HepG2 (cell line): ENCODE data around the gene IGF2. TPM values are rescaled to one million over a fixed set of nuclear protein-coding genes. Genes with fewer than 3 reads are reported as not detected.

Experiments
- CCAR2 ChIP-seq: fragments of 200-400 bp; formaldehyde crosslinking; optimal IDR thresholded peaks from 2 replicates; pipeline ENCODE3; 2018; ENCODE audit warnings: low read depth, mild to moderate bottlenecking, low read length, moderate library complexity
- FOXJ3 ChIP-seq: sonication (generic); formaldehyde crosslinking; IDR thresholded peaks from 2 replicates; pipeline ENCODE4 v1.4.0; 2020; ENCODE audit warnings: missing genetic modification reagents, mild to moderate bottlenecking, borderline replicate concordance
- NR1H2 ChIP-seq: sonication (generic); formaldehyde crosslinking; IDR thresholded peaks from 2 replicates; pipeline ENCODE4 v1.8.1; 2022; ENCODE audit warnings: low read depth, missing genetic modification reagents, borderline replicate concordance
- SATB2 ChIP-seq: sonication (generic); formaldehyde crosslinking; IDR thresholded peaks from 2 replicates; pipeline ENCODE4 v1.5.0; 2020; ENCODE audit warnings: missing genetic modification reagents
- SP4 ChIP-seq: sonication (generic); formaldehyde crosslinking; IDR thresholded peaks from 2 replicates; pipeline ENCODE4 v1.8.1; 2023; ENCODE audit warnings: mild to moderate bottlenecking, missing genetic modification reagents
- SPEN ChIP-seq: sonication (generic); formaldehyde crosslinking; IDR thresholded peaks from 2 replicates; pipeline ENCODE4 v1.5.1; 2020; ENCODE audit warnings: low read depth, mild to moderate bottlenecking, missing genetic modification reagents
- TFDP1 ChIP-seq: IDR thresholded peaks from 2 replicates; pipeline ENCODE4 v1.6.1; 2016; ENCODE audit warnings: missing compliant biosample characterization, missing genetic modification reagents, borderline replicate concordance
- ZNF136 ChIP-seq: sonication (generic); formaldehyde crosslinking; IDR thresholded peaks from 2 replicates; pipeline ENCODE4 v1.8.1; 2022; ENCODE audit warnings: low read depth, mild to moderate bottlenecking, moderate library complexity, missing genetic modification reagents
- ZNF180 ChIP-seq: sonication (generic); formaldehyde crosslinking; IDR thresholded peaks from 2 replicates; pipeline ENCODE4 v1.4.0; 2020; ENCODE audit warnings: low read depth, missing genetic modification reagents, borderline replicate concordance
- ZNF207 ChIP-seq: fragments of 450-650 bp; IDR thresholded peaks from 2 replicates; pipeline ENCODE4 v1.6.1; 2016; ENCODE audit warnings: antibody characterized with exemption, borderline replicate concordance
- ZNF317 ChIP-seq: sonication (generic); formaldehyde crosslinking; IDR thresholded peaks from 2 replicates; pipeline ENCODE4 v1.5.0; 2020; ENCODE audit warnings: mild to moderate bottlenecking, missing genetic modification reagents
- ZNF546 ChIP-seq: sonication (generic); formaldehyde crosslinking; conservative IDR thresholded peaks from 2 replicates; pipeline ENCODE4 v1.8.1; 2023; ENCODE audit warnings: mild to moderate bottlenecking, missing genetic modification reagents
- ZNF547 ChIP-seq: sonication (generic); formaldehyde crosslinking; IDR thresholded peaks from 2 replicates; pipeline ENCODE4 v1.5.1; 2020; ENCODE audit warnings: mild to moderate bottlenecking, missing genetic modification reagents
- ZNF629 ChIP-seq: sonication (generic); formaldehyde crosslinking; conservative IDR thresholded peaks from 2 replicates; pipeline ENCODE4 v1.5.0; 2020; ENCODE audit warnings: missing genetic modification reagents
- ZNF660 ChIP-seq: sonication (generic); formaldehyde crosslinking; IDR thresholded peaks from 2 replicates; pipeline ENCODE4 v1.5.1; 2020; ENCODE audit warnings: mild to moderate bottlenecking, low read depth, missing genetic modification reagents, borderline replicate concordance
- ZNF709 ChIP-seq: sonication (generic); formaldehyde crosslinking; IDR thresholded peaks from 2 replicates; pipeline ENCODE4 v1.5.0; 2020; ENCODE audit warnings: mild to moderate bottlenecking, missing genetic modification reagents
- ZNF766 ChIP-seq: sonication (generic); formaldehyde crosslinking; IDR thresholded peaks from 2 replicates; pipeline ENCODE4 v1.5.0; 2020; ENCODE audit warnings: missing genetic modification reagents, borderline replicate concordance
- ZNF878 ChIP-seq: sonication (generic); formaldehyde crosslinking; IDR thresholded peaks from 2 replicates; pipeline ENCODE4 v1.8.1; 2023; ENCODE audit warnings: mild to moderate bottlenecking, missing genetic modification reagents, moderate library complexity
- ZXDC ChIP-seq: sonication (generic); formaldehyde crosslinking; IDR thresholded peaks from 2 replicates; pipeline ENCODE4 v1.5.0; 2020; ENCODE audit warnings: mild to moderate bottlenecking, missing genetic modification reagents
- polyA plus RNA-seq, 8 experiments: library from polyadenylated mRNA; depleted of rRNA in 3 of 8; stranded (reverse) in 7 of 8; unstranded in 1 of 8; fragments of >200 nt; fragmentation: Illumina TruSeq in 4 of 8; extraction: Trizol in 4 of 8; gene quantifications; 2 replicates each; pipeline versions ENCODE4 v1.2.1 to v1.2.3, GENCODE V29; 2011 to 2016; ENCODE audit warnings: low read depth in 4 of 8, missing spikeins in 1 of 8, mixed read lengths in 1 of 8; ENCODE audit not compliant: insufficient read depth in 1 of 8
- total RNA-seq, 5 experiments: library from RNA; depleted of rRNA; stranded (reverse); fragments of >200 nt; fragmentation: Illumina TruSeq; extraction: Trizol; gene quantifications; 2 replicates each; pipeline ENCODE4 v1.2.3, GENCODE V29; 2016; ENCODE audit warnings: low read depth in 1 of 5
- TF ChIP-seq, protein P1 (sequence below): sonication (generic); formaldehyde crosslinking; IDR thresholded peaks from 2 replicates; pipeline ENCODE4 v1.4.0; 2020; ENCODE audit warnings: missing genetic modification reagents
- TF ChIP-seq, protein P2 (sequence below): sonication (generic); formaldehyde crosslinking; IDR thresholded peaks from 2 replicates; pipeline ENCODE4 v1.5.1; 2020; ENCODE audit warnings: missing genetic modification reagents, mild to moderate bottlenecking, borderline replicate concordance

IGF2 gene
- total and polyA plus RNA-seq, 2 of the 13 experiments (the other 11 are each of a cell fraction or from before 2014, with no cell fraction given): 79.1 to 254 TPM

DNA sequence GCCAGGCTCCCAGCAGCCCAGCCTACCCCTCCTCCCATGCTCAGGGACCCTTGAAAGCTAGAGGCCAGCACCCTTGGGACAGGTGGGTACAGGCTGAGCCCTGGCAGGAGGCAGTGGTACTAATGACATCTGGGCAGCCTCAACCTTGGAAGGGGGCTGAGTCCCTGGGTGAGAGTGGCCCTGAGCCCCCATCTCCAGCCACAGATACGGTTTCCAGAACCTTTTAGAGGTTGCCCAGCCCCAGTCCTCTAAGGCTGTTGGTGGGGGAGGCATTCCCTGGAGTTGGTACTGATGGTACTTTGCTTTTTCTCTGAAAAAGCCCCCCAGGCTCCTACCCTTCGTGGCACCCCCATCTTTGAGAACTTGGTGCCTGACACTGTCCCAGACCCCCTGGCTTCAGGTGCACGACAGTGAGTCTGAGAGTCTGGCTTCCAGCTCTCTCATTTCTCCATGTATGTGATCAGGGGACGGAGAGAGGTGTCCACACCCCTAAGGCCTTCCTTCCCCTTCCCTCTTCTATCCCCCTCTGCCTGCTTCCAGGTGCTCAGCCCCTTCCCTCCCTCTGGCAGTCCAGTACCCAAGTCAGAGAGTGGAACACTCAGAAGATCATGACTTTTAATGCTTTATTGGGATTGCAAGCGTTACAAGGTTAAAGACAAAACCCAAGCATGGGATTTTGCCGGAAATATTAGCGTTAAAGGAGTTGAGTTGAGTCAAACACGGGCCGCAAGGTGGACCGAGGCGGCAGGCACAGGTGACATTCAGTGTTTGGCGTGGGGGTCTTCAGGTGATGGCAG lies 10.5 kb downstream of the IGF2 start (continued):
- TF ChIP-seq ZNF766 (CRISPR knock-in tag) (peak; percentile 68; the same call in 1 of the 2 replicates), ZNF207 (no peak), NR1H2 (0 out of 2 replicates have a peak, but pooled peaks have one; percentile 12), SATB2 (CRISPR knock-in tag) (no peak), ZNF317 (CRISPR knock-in tag) (no peak; the same call in 1 of the 2 replicates), ZNF709 (CRISPR knock-in tag) (peak; percentile 85; the same call in 1 of the 2 replicates), ZNF629 (CRISPR knock-in tag) (no peak), ZNF180 (CRISPR knock-in tag) (no peak), ZNF878 (peak; percentile 83), FOXJ3 (CRISPR knock-in tag) (no peak), SPEN (peak; percentile 53; the same call in 1 of the 2 replicates), ZNF547 (CRISPR knock-in tag) (no peak), ZNF136 (CRISPR knock-in tag) (no peak), ZNF546 (CRISPR knock-in tag) (no peak; the same call in 1 of the 2 replicates), SP4 (peak; percentile 26; the same call in 1 of the 2 replicates), ZXDC (CRISPR knock-in tag) (peak; percentile 39; the same call in 1 of the 2 replicates), ZNF660 (CRISPR knock-in tag) (no peak), TFDP1 (no peak), CCAR2 (no peak)
- TF ChIP-seq, protein P1, sequence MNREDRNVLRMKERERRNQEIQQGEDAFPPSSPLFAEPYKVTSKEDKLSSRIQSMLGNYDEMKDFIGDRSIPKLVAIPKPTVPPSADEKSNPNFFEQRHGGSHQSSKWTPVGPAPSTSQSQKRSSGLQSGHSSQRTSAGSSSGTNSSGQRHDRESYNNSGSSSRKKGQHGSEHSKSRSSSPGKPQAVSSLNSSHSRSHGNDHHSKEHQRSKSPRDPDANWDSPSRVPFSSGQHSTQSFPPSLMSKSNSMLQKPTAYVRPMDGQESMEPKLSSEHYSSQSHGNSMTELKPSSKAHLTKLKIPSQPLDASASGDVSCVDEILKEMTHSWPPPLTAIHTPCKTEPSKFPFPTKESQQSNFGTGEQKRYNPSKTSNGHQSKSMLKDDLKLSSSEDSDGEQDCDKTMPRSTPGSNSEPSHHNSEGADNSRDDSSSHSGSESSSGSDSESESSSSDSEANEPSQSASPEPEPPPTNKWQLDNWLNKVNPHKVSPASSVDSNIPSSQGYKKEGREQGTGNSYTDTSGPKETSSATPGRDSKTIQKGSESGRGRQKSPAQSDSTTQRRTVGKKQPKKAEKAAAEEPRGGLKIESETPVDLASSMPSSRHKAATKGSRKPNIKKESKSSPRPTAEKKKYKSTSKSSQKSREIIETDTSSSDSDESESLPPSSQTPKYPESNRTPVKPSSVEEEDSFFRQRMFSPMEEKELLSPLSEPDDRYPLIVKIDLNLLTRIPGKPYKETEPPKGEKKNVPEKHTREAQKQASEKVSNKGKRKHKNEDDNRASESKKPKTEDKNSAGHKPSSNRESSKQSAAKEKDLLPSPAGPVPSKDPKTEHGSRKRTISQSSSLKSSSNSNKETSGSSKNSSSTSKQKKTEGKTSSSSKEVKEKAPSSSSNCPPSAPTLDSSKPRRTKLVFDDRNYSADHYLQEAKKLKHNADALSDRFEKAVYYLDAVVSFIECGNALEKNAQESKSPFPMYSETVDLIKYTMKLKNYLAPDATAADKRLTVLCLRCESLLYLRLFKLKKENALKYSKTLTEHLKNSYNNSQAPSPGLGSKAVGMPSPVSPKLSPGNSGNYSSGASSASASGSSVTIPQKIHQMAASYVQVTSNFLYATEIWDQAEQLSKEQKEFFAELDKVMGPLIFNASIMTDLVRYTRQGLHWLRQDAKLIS (CRISPR knock-in tag): peak; percentile 90
- TF ChIP-seq, protein P2, sequence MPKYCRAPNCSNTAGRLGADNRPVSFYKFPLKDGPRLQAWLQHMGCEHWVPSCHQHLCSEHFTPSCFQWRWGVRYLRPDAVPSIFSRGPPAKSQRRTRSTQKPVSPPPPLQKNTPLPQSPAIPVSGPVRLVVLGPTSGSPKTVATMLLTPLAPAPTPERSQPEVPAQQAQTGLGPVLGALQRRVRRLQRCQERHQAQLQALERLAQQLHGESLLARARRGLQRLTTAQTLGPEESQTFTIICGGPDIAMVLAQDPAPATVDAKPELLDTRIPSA (CRISPR knock-in tag): peak; percentile 3; the same call in 1 of the 2 replicates
